ENCODE data around the gene WDR37. TPM values are rescaled to one million over a fixed set of nuclear protein-coding genes. Genes with fewer than 3 reads are reported as not detected.

WDR37 gene
- total and polyA plus RNA-seq, 10 of the 15 experiments (the other 5 are each of a cell fraction or from before 2014, with no cell fraction given): 1.9 to 11.1 (median 7.1) TPM

GRCh38 chr10:1074748-1075308, 18.6 kb downstream of the WDR37 start:
- Histone ChIP-seq H3K36me3 (ENCODE audit: control insufficient read depth in 2 of 2, insufficient read depth in 2 of 2, low read length in 1 of 2) (peaks cover 1 to 17% of the 10 kb centered on the region in 2 experiments; a peak in 2 of 4 replicates), H2AFZ (ENCODE audit: control insufficient read depth, low read depth, low read length) (no peak overlapping the region), H3K4me1 (ENCODE audit: control insufficient read depth, insufficient read depth, low read length) (no peaks in the 10 kb centered on the region), H3K79me2 (ENCODE audit: control insufficient read depth, insufficient read depth, low read length) (no peaks in the 10 kb centered on the region; the same call in 1 of the 2 replicates), H3K9me3 (replicated peaks; ENCODE audit: control insufficient read depth, insufficient read depth, low read length) (no peaks in the 10 kb centered on the region), H3K4me2 (ENCODE audit: control insufficient read depth, insufficient read depth) (no peak overlapping the region), H3K4me3 (no peak overlapping the region), H3K9ac (ENCODE audit: control insufficient read depth, insufficient read depth, low read length) (no peak overlapping the region), H4K20me1 (ENCODE audit: control insufficient read depth, insufficient read depth) (no peaks in the 10 kb centered on the region), H3K27me3 (replicated peaks in 1 of 2; ENCODE audit: control insufficient read depth in 2 of 2, insufficient read depth in 2 of 2, low read length in 1 of 2) (no peaks in the 10 kb centered on the region), H3K27ac (ENCODE audit: control insufficient read depth, insufficient read depth) (no peak overlapping the region)
- no peak for FAIRE-seq
- SMC1A ChIA-PET (ENCODE audit: uncharacterized antibody, unreplicated experiment): no interaction called here
- ATAC-seq: no peak
- in situ Hi-C loops (cut with MboI): loop anchor here (10.0 kb wide), 1 partner anchor 570 kb away; no protein-coding TSS in a partner anchor
- BruUV-seq (replicated peaks): no TSS peak
- intact Hi-C loops (cut with micrococcal nuclease; ENCODE audit: unreplicated experiment): loop anchor here (10.0 kb wide), 1 partner anchor 560 kb away; no protein-coding TSS in a partner anchor
- no peak for DNase-seq (ENCODE audit: low read depth, low spot score)
- POLR2A ChIA-PET: interaction anchor here (0.5 to 0.6 kb wide), 2 partner anchors 12 to 321 kb away, joined by 3 to 6 read pairs; no protein-coding TSS in a partner anchor
- CTCF ChIA-PET: interaction anchor here (1.6 kb wide), 1 partner anchor 25 kb away, joined by 8 read pairs; the partner anchor contains the start of gene IDI1
- RAD21 ChIA-PET (ENCODE audit: unreplicated experiment): interaction anchor here (1.0 kb wide), 1 partner anchor 210 kb away, joined by 3 read pairs; no protein-coding TSS in a partner anchor
- WGBS (ENCODE audit: insufficient coverage, insufficient replicate concordance, low lambda C conversion rate, missing lambda C conversion rate): 98% methylated on average over 18 of the region's 18 CpGs
- TF ChIP-seq BCLAF1 (IDR thresholded peaks at IDR 0.05) (no peak), CHD2 (IDR thresholded peaks at IDR 0.05; ENCODE audit: borderline replicate concordance, low read depth, low read length) (no peak), ZNF592 (IDR thresholded peaks at IDR 0.05) (no peak), SMC3 (IDR thresholded peaks at IDR 0.05; ENCODE audit: borderline replicate concordance, low read length) (0 out of 2 replicates have a peak, but pooled peaks have one; percentile 16), PBX3 (IDR thresholded peaks at IDR 0.05; ENCODE audit: insufficient replicate concordance, low read depth, low read length) (no peak), KLF5 (IDR thresholded peaks at IDR 0.05; ENCODE audit: partially characterized antibody) (no peak), CTCF (IDR thresholded peaks at IDR 0.05 in 2 of 3, conservative IDR thresholded peaks at IDR 0.05 in 1 of 3; ENCODE audit: control insufficient read depth in 2 of 3, extremely low read depth in 1 of 3, insufficient read depth in 1 of 3, low read depth in 3 of 3, low read length in 3 of 3) (peak; percentile 23 to 51 (median 32); a peak in 4 of 6 replicates), ATF2 (IDR thresholded peaks at IDR 0.05; ENCODE audit: low read length) (no peak), RELA (IDR thresholded peaks at IDR 0.05; ENCODE audit: borderline replicate concordance, partially characterized antibody) (no peak), SMAD1 (IDR thresholded peaks at IDR 0.05; ENCODE audit: low read depth, partially characterized antibody) (no peak)

All from GM12878 (cell line).